Transverse colon (tissue), 3 donors: ENCODE results near the gene FER.

Experiments used
- CTCF ChIP-seq, 5 experiments: fragments of 200-600 bp in 3 of 5; fragments of 450-650 bp in 2 of 5; sonication (generic) in 3 of 5; IDR thresholded peaks; 1 replicate in 2 of 5; 2 replicates in 3 of 5; pipeline ENCODE4 v1.5.1; 2016 to 2017; ENCODE audit warnings: antibody characterized with exemption in 5 of 5, inconsistent platforms in 3 of 5, mild to moderate bottlenecking in 2 of 5, moderate library complexity in 1 of 5
- POLR2A ChIP-seq: fragments of 450-650 bp; IDR thresholded peaks from one replicate; pipeline ENCODE4 v1.6.1; 2016; ENCODE audit warnings: antibody characterized with exemption, mild to moderate bottlenecking, moderate library complexity

- TF ChIP-seq CTCF (IDR thresholded peaks at IDR 0.05) (no peak), POLR2A (no peak)
Observed at GRCh38 chr5:109230369-109230768, 482.7 kb downstream of the FER start.
